HT1080 (cell line): ENCODE measurements around the gene CEP295NL. TPM values are rescaled to one million over a fixed set of nuclear protein-coding genes. Genes with fewer than 3 reads are reported as not detected.
A peak's percentile ranks its signal among the peaks of the same experiment; 100 is the strongest.
"Not testable (repeated sequence)": the region's sequence is repeated elsewhere in the genome, so short reads cannot be mapped to it uniquely, and the experiment has no call there.

Experiments used
- DNase-seq: peaks from one replicate; pipeline ENCODE4 v3.0.0-alpha.2; 2015; ENCODE audit warnings: low read depth
- total RNA-seq: library from RNA; depleted of rRNA; stranded (reverse); fragments of >200 nt; shearing (Covaris generic); gene quantifications from 2 replicates; pipeline ENCODE4 v1.2.3, GENCODE V29; 2014

CEP295NL gene
- total RNA-seq, 1 experiment from 2014 or later: 0.55 TPM

DNA sequence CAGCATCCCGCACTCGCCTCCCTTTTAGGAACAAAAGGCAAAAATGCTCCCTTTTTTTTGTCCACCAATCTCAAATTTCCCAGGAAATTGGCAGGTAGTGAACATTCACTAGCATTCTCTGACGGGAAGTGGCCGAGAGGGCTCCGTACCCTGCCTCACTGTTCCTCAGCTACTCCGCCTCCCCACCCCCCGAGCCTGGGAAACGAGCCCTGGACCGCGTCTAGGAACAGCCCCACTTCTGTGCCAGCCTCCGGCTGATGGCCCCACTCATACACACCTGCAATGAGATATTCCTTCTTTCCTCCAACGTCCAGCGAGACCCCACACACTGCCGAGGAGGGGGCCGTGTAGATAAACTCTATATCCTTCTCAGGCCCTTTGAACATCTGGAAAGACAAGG lies 32.4 kb downstream of the CEP295NL start:
- no peak for DNase-seq

DNA sequence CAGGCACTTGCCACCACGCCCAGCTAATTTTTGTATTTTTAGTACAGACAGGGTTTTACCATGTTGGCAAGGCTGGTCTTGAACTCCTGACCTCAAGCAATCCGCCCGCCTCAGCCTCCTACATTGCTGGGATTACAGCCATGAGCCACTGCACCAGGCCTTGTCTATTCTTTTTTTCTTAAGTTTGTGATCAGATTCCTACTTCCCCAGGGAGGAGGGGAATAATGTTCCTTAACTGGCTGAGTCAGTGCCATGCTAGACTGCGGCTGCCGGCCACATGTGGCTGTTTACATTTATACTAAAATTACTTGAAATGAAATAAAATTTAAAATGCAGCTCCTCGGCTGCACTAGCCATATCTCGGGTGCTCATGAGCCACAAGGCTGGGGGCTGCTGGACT lies 34.6 kb downstream of the CEP295NL start:
- peak; percentile 62 for DNase-seq

DNA sequence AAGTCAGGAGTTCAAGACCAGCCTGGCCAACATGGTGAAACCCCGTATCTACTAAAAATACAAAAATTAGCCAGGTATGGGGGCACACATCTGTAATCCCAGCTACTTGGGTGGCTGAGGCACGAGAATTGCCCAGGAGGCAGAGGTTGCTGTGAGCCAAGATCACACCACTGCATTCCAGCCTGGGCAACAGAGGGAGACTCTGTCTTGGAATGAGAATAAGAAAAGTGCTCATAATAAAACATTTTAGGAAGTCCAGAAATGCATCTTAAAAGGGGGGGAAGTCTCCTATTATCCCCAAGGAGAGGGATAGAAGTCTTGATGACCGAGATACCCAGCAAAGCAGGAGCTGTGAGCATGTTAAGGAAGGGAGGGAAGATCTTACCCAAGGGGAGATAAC lies 36.0 kb downstream of the CEP295NL start:
- not testable (repeated sequence) for DNase-seq

DNA sequence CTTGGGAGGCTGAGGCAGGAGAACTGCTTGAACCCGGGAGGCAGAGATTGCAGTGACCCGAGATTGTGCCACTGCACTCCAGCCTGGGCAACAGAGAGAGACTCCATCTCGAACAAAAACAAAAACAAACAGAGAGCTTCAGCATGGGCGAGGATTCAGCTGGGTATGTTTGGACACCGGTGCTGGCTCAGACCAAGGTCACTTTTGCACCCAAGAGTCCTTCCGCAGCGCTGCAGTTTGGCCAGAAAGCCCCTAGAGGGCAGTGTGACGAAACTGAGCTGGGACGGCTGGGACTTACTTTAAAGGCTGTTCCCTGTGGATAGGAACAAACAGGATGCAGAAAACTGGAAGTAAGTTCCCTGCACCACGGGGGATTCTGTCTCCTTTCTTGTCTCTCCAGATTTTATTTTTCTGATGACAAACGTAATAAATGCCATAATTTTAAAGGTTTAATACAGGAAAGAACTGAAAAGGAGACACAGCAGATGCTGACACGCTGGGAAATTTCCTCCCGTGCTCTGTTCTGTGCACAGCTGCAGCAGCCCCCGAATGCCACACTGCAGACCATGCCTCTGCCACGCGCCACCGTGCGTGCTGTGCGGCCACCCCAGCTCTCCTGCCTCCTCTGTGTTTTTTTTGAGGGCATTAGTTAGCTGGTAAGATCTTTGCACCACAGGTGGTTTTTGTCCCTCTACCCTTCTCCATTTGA lies 37.2 kb downstream of the CEP295NL start:
- peak; percentile 76 for DNase-seq

DNA sequence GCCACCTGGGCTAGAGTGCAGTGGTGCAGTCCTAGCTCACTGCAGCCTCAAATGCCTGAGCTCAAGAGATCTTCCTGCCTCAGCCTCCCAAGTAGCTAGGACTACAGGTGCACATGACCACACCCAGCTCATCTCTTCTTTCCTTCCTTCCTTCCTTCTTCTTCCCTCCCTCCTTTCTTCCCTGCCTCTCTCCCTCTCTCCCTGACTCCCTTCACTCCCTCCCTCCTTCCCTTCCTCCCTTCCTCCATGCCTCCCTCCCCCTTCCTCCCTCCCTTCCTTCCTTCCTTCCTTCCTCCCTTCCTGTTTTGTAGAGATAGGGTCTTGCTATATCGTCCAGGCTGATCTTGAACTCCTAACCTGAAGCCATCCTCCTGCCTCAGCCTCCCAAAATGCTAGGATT lies 38.9 kb downstream of the CEP295NL start:
- DNase-seq: no peak

DNA sequence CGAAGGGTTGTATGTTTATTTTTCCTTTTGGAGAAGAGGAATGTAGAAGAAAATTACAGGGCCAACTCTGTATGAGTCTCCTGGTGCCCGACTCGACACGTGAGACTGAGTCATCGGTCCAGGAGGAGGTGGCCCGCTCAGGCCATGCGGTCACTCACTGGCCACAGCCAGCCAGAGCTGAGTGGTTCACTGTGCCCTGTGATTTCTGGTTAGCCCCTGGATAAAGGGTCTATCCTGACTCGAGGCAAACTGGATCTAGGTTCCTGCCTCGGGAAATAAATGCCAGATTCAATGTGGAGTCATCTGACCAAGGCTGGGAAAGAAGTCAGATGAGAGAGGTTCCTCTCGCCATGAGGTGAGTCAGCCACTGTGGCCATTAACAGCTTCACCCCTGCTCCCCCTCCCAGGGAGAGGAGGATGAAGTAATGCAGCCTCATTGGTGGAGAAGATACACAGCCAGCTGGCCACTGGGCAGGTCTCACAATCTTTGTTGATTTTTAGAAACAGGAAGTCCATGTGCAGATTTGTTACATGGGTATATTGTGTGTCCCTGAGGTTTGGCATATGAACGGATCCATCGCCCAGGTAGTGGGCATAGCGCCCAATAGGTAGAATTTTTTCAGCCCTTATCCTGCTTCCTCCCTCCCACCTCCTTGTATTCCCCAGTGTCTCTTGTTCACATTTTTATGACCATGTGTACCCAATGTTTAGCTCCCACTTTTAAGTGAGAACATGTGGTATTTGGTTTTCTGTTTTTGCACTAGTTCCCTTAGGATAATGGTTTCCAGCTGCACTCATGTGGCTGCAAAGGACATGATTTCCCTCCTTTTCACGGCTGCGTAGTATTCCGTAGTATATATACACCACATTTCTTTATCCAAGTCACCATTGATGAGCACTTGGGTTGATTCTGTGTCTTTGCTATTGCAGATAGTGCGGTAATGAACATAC lies 40.7 kb downstream of the CEP295NL start:
- peak; percentile 98 for DNase-seq

DNA sequence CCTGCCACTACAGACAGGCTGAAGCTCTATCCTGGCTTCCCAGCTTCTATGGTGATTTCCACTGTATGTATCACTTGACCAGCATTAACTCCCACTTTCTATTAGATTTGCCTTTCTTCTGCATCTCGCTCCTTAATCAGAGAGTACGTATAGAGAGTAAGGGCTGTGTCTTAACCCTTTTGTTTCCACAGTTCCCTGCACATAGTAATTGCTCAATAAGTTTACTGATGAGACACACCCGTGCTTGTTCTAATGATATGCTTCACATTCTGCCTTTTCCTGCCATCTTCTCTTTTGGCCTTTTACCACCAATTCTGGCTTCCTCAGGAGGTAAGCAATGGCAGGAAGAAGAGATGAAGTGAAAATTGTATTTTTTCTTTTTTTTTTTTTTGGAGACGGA lies 41.8 kb downstream of the CEP295NL start:
- no peak for DNase-seq

DNA sequence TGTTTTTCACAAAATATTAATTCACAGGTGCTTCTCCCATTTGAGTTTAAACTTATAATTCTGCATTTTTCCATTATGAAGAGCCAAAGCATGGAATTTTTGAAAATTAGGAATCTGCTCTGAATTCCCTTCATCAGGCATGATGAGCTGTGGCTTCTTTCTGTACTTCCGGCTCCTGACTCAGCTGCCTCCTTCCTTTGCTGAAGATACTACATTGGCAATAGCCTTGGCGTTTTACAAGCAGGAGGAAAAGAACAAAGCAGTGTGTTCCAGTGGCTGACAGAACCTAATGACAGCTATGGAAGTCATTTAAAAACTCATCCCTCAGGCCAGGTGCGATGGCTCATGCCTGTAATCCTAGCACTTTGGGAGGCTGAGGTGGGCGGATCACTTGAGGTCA lies 44.0 kb downstream of the CEP295NL start:
- DNase-seq: no peak

DNA sequence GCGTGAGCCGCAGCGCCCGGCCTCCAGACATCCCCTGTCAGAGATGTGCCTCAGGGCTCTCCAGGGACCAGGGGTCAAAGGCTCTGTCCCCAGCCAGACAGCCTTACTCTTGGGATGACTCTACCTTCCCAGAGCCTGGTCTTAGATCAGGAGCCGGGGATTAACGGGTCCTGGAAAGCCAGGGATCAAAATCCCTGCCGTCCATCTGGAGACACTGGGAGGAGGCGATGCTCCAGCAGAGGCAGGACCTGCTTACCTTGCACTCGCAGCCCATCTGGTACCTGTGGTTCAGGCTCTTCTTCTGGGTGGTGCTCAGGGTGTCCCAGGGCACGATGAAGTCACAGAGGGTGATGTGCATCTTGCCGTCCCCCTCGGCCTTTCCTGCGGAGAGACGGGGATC lies 45.7 kb downstream of the CEP295NL start:
- no peak for DNase-seq

DNA sequence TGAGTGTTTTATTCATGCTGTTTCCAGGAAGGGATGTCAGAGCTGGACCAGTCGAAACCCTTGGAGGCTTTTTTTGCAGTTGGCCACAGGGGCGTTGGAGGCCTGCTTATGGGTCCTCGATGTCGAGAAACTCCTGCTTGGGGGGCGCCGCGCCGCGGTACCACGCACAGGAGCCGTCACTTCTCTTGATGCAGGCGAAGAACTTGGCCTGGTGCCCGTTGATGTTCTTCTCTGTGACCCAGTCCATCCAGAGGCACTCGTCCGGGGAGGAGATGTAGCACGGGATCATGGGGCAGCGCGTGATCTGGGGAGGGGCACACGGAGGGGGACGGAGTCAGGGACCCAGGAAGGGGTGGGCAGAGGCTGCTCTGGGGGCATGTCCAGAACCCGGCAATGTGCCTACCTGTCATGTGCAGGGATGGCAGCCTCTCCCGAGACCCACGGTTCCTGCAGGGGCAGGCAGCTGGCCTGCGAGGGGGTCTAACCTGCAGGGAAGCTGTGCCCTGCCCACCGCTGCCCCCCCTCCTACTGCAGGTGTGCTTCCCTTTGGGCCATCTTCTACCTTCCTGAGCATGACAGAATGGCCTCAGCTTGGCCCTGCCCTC lies 47.3 kb downstream of the CEP295NL start:
- no peak for DNase-seq

DNA sequence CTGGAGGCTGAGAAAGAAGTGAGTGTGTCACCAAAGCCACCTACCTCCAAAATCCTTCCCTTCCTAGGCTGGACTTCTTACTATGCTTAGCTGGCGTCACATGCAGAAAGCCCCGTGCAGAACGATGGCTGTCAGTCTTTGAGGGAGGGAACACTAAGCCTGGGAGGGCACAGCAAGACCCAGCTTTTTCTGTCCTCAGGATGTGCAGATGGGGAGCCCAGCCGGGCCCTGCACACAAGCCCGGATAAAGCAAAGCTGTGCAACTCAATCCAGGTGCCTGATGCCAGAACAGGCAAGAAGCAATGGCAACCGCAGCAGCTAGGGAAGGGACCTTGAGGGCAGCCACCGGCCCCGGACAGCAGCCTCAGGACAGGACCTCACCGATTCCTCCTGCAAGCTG lies 48.5 kb downstream of the CEP295NL start:
- DNase-seq: no peak

DNA sequence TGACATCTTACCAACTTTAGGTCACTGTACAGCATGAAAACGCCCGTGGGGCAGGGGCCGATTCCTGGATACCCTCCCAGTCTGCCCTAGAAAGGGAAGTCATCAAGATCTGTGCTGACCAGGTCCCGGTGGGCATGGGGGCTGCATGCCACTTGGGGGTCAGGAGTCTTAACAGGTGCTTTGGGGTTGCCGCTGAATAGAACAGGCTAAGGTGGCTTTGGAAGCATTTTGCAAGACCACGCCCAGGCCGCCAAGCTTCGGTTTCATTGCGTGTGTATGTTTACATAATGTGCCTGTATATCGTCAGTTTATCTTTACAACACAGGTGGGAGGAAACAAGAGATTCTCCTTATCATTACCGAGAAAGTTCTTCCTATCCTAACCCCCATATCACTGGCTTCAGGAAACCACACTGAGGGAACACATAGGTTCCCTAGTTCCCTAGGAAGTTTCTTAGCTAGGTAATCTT lies 49.0 kb downstream of the CEP295NL start:
- DNase-seq: no peak

DNA sequence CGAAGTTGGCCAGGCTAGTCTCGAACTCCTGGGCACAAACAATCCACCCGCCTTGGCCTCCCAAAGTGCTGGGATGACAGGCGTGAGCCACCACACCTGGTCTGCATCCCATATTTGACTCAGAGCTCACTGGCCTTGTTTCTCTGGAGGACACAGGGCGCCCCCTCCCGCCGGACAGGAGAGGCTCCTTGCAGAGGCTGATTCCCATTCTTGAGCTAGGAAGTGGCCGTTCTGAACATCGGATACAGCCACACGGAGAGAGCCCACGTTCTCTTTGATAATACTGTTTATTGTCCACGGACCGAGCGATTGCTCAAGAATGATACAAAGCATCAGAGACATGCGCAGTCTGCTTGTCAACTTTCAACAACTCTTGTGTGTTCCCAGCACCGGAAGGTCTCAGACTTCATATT lies 50.3 kb downstream of the CEP295NL start:
- no peak for DNase-seq

DNA sequence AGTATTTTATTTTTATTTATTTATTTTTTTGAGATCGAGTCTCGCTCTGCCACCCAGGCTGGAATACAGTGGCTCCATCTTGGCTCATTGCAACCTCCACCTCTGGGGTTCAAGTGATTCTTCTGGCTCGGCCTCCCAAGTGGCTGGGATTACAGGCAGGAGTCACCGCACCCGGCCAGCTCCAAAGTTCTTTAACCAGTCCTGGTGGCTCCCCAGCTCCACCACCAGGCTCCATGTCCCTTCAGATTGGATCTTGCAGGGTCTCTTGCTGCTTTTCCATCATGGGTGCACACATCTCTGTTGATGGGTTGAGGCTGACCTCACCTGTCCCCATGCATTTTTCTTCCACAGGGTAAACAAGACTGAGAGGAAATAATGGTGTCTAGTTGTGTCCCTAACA lies 54.0 kb downstream of the CEP295NL start:
- DNase-seq: no peak

DNA sequence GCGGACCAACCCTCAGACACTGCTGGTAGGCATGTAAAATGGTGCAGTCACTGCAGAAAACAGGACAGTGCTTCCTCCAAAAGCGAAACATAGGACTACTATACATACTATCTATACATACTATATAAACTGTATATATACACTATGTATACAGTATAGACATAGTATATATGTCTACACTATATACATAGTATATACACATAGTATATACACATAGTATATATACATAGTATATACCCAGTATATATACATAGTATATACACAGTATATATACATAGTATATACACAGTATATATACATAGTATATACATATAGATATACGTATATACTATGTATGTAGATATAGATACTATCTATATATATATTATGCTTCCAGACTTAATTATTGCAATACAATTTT lies 55.9 kb downstream of the CEP295NL start:
- DNase-seq: no peak

DNA sequence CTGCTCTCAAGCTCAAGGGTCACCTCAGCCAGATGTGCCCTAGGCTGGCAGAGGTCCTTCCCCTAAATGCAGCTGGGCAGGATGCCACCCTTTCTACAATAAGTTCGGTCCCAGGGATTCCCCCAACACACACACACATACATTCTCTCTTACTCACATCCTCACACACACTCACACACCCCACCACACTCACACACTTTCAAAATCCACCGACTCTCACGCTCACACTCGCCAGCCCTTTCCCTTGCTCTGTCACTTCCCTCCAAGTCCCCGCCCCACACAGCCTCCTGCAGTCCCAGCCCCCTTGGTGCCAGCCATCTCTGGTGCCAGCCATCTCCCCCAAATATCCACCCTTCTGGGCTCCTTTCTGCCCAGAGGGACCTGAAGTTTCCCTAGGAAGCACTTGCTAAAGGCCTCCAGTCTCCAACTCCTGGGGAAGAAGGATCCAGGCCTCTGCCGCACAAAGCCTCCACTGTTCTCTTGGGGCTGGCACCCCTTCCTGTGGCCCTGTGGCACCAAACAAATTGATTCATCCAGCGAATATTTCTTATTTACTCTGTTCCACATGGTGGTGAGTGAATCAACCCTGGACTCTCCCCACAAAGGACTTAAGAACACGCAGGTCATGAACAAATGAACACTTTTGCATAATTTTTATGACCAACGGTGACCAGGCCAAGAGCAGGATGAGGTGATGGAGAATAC lies 58.5 kb downstream of the CEP295NL start:
- DNase-seq: peak; percentile 43

DNA sequence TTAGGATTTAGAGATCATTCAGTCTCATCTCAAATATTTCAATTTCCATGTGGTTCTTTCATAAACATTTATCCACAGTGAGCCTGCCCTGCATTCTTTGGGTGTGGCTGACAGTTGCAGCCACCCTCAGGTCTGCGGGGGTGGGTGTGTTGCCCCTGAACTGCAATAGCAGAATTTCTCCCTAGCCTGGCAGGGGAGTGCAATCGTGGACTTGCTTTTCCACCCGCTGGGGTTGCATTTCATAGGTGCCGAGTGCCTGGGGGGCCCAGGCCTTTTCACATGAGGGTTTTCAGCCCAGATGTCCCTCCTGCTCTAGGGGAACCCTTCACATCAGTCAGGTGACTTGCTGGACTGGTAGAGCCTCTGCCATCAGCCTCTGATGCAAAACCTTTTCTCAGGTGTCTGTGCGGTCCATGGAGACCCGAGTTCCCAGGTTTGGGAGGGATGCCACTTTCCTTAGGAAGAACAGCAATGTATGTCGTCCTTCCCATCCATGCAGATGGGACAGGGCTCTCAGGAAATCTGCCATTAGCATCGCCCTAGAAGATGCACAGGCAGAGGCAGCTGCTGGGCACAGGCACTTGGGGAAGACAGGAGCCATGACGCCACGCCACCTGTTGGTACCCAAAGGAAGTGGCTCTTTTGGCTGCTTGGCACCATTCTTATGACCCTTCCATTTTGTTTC lies 60.0 kb downstream of the CEP295NL start:
- DNase-seq: peak; percentile 48

DNA sequence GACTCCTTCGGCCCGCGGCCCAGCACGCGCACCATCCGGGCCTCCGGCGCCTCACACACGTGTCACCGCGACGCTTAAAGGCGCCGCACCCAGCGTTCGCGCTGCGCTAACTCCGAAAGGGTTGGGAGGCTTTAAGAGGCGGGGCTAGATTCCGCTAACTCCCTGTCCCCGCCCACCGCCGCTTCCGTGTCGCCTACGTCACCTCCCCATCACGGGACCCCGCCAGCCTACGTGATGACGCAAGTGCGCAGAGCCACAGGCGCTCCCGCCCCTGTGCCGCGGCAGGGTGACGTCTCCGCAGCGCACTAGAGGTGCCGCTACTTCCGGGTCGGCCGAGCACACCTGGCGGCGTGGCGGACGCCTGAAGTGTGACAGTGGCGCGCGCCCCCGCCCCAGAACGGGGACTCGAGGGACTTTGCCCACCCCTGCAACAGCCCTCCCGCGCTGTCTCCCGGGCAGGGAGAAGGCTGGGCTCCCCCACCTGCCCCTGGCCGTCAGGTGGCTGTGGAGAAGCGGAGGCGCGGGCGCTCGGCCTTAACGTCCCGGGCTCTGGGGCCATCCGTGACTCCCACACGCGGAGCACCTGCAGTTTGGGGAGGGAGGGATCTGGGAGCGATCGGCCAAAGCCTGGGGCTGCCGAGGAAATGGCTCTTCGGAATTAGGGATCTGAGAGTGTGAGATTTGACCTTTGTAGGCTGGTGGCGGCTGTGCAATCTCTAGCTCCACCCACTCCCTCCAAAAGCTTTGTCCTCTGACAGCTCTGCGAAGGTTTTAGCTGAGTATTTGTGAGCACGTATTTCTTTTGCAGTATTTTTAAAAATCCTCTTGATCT lies 62.0 kb downstream of the CEP295NL start, which contains the start of gene USP36:
Gene USP36, minus strand, starts transcription at position 35 of the 832 bp plus-strand sequence. CDS start 4,451 bp downstream, outside the sequence.
- DNase-seq: peak; percentile 98
